Measurements from ENCODE around the gene SMARCAL1.

GRCh38 chr2:216425008-216425787, 12.9 kb downstream of the SMARCAL1 start:
- TF ChIP-seq CTCF (IDR thresholded peaks at IDR 0.05) (no peak), POLR2A (IDR thresholded peaks at IDR 0.05) (no peak)
